OCI-LY3 (cell line): Measurements from ENCODE around the gene SFXN2.

Experiments used
- H2AFZ ChIP-seq: fragments of 200-600, 300-600 bp; shearing (Covaris generic); 2 replicates; pipeline ENCODE4 v1.6.0; 2014; ENCODE audit warnings: antibody characterized with exemption, low read depth, low read length
- H3K27ac ChIP-seq: fragments of 200-600, 300-600 bp; sonication (generic); 2 replicates; pipeline ENCODE4 v1.5.1; 2014; ENCODE audit warnings: mild to moderate bottlenecking, low read length, moderate library complexity, mixed read lengths
- H3K27me3 ChIP-seq: fragments of 200-600, 300-600 bp; sonication (generic); 2 replicates; pipeline ENCODE4 v1.6.1; 2014; ENCODE audit warnings: low read depth, low read length, mixed read lengths
- H3K36me3 ChIP-seq: fragments of 200-600, 300-600 bp; sonication (generic); replicated peaks from 2 replicates; pipeline ENCODE3; 2014; ENCODE audit warnings: low read depth, low read length, mixed read lengths
- H3K4me1 ChIP-seq: fragments of 300-600, 200-600 bp; sonication (generic); 2 replicates; pipeline ENCODE4 v1.6.1; 2014; ENCODE audit warnings: low read length, mixed read lengths
- H3K4me2 ChIP-seq: fragments of 200-600, 300-600 bp; sonication (generic); 2 replicates; pipeline ENCODE4 v1.6.1; 2014; ENCODE audit warnings: low read length, mixed read lengths
- H3K4me3 ChIP-seq: fragments of 300-600, 200-600 bp; sonication (generic); 2 replicates; pipeline ENCODE4 v1.5.1; 2014; ENCODE audit warnings: antibody characterized with exemption, mild to moderate bottlenecking, low read length, moderate library complexity
- H3K79me2 ChIP-seq: fragments of 300-600, 200-600 bp; shearing (Covaris generic); 2 replicates; pipeline ENCODE4 v1.6.1; 2014; ENCODE audit warnings: mild to moderate bottlenecking, low read length, mixed read lengths
- H3K9ac ChIP-seq: fragments of 300-600, 200-600 bp; shearing (Covaris generic); 2 replicates; pipeline ENCODE4 v1.6.0; 2014; ENCODE audit warnings: mild to moderate bottlenecking, low read length, moderate library complexity
- H3K9me3 ChIP-seq: fragments of 200-600, 300-600 bp; shearing (Covaris generic); 2 replicates; pipeline ENCODE4 v1.6.1; 2014; ENCODE audit warnings: low read length, mixed read lengths; ENCODE audit not compliant: insufficient read depth
- H4K20me1 ChIP-seq: fragments of 200-600, 300-600 bp; sonication (generic); 2 replicates; pipeline ENCODE4 v1.6.1; 2016; ENCODE audit warnings: low read length, mixed read lengths; ENCODE audit not compliant: insufficient read depth
- CTCF ChIP-seq: fragments of 200-600, 300-600 bp; sonication (generic); IDR thresholded peaks from 2 replicates; pipeline ENCODE4 v1.5.1; 2014; ENCODE audit warnings: antibody characterized with exemption, low read length, low read depth
- EZH2phosphoT487 ChIP-seq: fragments of 200-600 bp; shearing (Covaris generic); IDR thresholded peaks from 2 replicates; pipeline ENCODE4 v1.6.1; 2018; ENCODE audit warnings: antibody characterized with exemption, mixed run types, low read depth

Gene SFXN2

GRCh38 chr10:102678842-102679289 lies 35.6 kb upstream of the SFXN2 start:
- no peak overlapping the region for H3K4me3 ChIP-seq
- H3K9me3 ChIP-seq = no peaks in the 10 kb centered on the region
- peak overlapping the region; percentile 24; the same call in 1 of the 2 replicates for H3K4me2 ChIP-seq
- no peak overlapping the region for H2AFZ ChIP-seq
- H4K20me1 ChIP-seq = no peaks in the 10 kb centered on the region
- H3K4me1 ChIP-seq = peaks cover 9% of the 10 kb centered on the region
- no peak overlapping the region for H3K27ac ChIP-seq
- H3K36me3 ChIP-seq = peaks cover 4% of the 10 kb centered on the region
- H3K9ac ChIP-seq = no peak overlapping the region
- TF ChIP-seq CTCF (peak; percentile 59), EZH2phosphoT487 (no peak)
- no peaks in the 10 kb centered on the region for H3K27me3 ChIP-seq
- no peaks in the 10 kb centered on the region for H3K79me2 ChIP-seq

DNA sequence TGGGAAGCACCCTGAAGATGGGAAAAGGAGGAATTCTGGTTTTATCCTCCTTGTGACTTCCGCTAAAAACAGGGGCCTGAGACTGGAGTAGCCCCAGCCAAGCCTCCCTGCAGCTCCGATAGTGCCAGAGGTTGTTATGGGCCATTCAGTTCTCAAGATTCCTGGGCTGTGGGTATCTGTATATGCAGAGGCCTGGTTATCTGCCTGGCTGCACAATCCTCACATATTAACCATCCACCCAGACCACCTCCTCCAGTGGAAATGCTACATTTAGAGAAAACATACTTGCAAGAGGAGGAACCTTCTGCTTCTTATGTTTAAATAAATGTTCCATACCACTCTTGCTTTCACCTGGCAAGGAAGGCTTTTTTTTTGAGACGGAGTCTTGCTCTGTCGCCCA lies 34.8 kb upstream of the SFXN2 start:
- Histone ChIP-seq H3K79me2 (no peaks in the 10 kb centered on the region), H3K27me3 (no peaks in the 10 kb centered on the region), H3K9me3 (no peaks in the 10 kb centered on the region), H3K36me3 (peaks cover 4% of the 10 kb centered on the region), H3K4me3 (no peak overlapping the region), H3K4me2 (no peak overlapping the region), H3K9ac (no peak overlapping the region), H4K20me1 (no peaks in the 10 kb centered on the region), H2AFZ (no peak overlapping the region), H3K4me1 (peaks cover 9% of the 10 kb centered on the region), H3K27ac (no peak overlapping the region)
- TF ChIP-seq EZH2phosphoT487 = no peak
- no peak for TF ChIP-seq CTCF

GRCh38 chr10:102681696-102682095 lies 32.7 kb upstream of the SFXN2 start:
- Histone ChIP-seq H3K27ac (no peak overlapping the region), H3K36me3 (peaks cover 11% of the 10 kb centered on the region), H3K27me3 (no peaks in the 10 kb centered on the region), H3K4me2 (no peak overlapping the region), H3K4me1 (no peaks in the 10 kb centered on the region), H3K79me2 (no peaks in the 10 kb centered on the region), H4K20me1 (no peaks in the 10 kb centered on the region), H2AFZ (no peak overlapping the region), H3K9me3 (no peaks in the 10 kb centered on the region), H3K4me3 (no peak overlapping the region), H3K9ac (no peak overlapping the region)
- no peak for TF ChIP-seq EZH2phosphoT487
- no peak for TF ChIP-seq CTCF

- Histone ChIP-seq H3K4me3 (no peak overlapping the region), H2AFZ (no peak overlapping the region), H3K79me2 (no peaks in the 10 kb centered on the region), H3K9ac (no peak overlapping the region), H3K4me1 (no peaks in the 10 kb centered on the region), H3K4me2 (no peak overlapping the region), H3K9me3 (no peaks in the 10 kb centered on the region), H3K36me3 (peaks cover 11% of the 10 kb centered on the region), H3K27ac (no peak overlapping the region), H3K27me3 (no peaks in the 10 kb centered on the region), H4K20me1 (no peaks in the 10 kb centered on the region)
- TF ChIP-seq EZH2phosphoT487 = no peak
- TF ChIP-seq CTCF = no peak
Observed at GRCh38 chr10:102682416-102682815, 32.0 kb upstream of the SFXN2 start.
